ENCODE measurements around the gene MAPK7.

The MAPK7 gene

DNA sequence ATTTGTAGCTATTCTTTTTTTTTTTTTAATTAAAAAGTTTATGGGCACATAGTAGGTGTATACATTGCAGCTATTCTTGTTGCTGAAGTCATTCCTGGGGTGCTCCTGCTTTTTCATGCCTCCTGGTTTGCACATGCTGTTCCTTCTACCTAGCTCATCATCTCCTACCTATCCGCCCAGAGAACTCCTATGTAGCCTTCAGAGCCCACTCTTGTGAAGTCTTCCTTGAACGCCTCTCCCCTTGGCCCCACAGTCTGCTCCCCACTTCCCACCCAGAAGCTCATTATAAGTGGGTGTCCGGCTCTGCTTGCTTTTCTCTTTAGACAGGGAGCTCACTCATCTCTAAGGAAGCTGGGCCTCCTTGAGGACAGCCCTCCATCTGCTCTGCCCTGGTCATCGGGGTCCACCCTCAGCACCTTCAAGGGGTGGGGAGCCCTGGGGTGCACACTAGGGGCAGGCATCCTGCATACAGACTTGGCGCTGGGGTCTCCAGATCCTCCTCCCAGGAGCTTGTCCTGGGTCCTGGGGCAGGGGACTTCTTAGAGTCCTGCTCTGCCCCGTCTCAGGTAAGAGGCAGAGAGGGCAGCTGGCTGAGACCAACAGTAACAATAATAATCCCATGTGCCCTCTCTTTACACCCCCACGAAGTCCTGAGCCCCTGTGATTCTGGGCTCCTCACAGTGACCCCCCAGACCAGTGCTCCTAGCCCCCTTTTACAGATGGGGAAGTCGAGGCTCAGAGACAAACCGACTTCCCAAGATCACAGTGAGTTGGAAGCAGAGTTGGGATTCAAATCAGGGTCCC is 12.3 kb upstream of the MAPK7 start:
- Histone ChIP-seq H3K27me3 (peaks cover 32% of the 10 kb centered on the region), H3K4me3 (ENCODE audit: low read depth in 1 of 2, low read length in 1 of 2) (no peak overlapping the region), H3K4me1 (ENCODE audit: control insufficient read depth in 1 of 2, insufficient read depth in 1 of 2, low read depth in 1 of 2, low read length in 1 of 2) (peaks cover 14 to 26% of the 10 kb centered on the region in 2 experiments), H3K9me3 (no peaks in the 10 kb centered on the region), H3K36me3 (no peaks in the 10 kb centered on the region), H3K27ac (no peak overlapping the region)
- TF ChIP-seq, protein P1, sequence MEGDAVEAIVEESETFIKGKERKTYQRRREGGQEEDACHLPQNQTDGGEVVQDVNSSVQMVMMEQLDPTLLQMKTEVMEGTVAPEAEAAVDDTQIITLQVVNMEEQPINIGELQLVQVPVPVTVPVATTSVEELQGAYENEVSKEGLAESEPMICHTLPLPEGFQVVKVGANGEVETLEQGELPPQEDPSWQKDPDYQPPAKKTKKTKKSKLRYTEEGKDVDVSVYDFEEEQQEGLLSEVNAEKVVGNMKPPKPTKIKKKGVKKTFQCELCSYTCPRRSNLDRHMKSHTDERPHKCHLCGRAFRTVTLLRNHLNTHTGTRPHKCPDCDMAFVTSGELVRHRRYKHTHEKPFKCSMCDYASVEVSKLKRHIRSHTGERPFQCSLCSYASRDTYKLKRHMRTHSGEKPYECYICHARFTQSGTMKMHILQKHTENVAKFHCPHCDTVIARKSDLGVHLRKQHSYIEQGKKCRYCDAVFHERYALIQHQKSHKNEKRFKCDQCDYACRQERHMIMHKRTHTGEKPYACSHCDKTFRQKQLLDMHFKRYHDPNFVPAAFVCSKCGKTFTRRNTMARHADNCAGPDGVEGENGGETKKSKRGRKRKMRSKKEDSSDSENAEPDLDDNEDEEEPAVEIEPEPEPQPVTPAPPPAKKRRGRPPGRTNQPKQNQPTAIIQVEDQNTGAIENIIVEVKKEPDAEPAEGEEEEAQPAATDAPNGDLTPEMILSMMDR (IDR thresholded peaks at IDR 0.05): no peak

DNA sequence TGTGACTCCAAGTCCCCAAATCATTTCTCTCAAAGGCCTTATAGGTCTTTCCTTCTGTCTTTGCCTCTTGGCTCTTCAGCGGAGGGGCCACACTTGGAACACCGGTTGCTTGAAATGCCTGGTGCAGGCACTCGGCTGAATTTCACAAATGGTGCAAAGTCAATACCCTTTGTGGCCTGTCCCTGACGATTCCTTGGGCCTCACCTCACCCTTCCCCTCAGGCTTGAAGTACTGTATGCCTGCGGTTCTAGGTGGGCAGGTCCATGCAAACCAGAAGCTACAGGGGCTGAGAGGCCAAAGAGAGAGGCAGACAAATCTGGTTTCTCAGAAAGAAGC is 11.7 kb upstream of the MAPK7 start:
- Histone ChIP-seq H3K36me3 (no peaks in the 10 kb centered on the region), H3K9me3 (no peaks in the 10 kb centered on the region), H3K4me3 (ENCODE audit: low read depth in 1 of 2, low read length in 1 of 2) (no peak overlapping the region), H3K27me3 (peaks cover 31% of the 10 kb centered on the region), H3K27ac (no peak overlapping the region), H3K4me1 (ENCODE audit: control insufficient read depth in 1 of 2, insufficient read depth in 1 of 2, low read depth in 1 of 2, low read length in 1 of 2) (peaks cover 14 to 26% of the 10 kb centered on the region in 2 experiments)
- TF ChIP-seq, protein P1 (IDR thresholded peaks at IDR 0.05): no peak

DNA sequence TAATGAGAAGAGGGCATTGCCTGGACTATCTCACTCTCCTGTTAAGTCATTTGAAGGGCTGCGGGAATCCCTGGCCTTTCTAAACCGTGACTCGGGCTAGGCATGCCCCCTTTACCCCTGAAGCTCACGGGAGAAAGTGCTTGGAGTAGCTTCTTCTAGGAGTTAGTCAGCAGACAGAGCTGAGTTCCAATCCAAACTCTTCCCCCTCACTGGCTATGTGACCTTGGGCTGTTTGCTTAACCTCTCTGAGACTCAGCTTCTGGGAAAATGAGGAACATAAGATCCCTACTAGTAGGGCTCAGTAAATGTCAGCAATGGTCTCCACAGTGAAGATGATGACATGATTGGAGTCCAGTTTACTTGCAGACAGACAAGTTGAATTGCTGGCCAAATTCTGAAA is 10.1 kb upstream of the MAPK7 start:
- TF ChIP-seq, protein P1 (IDR thresholded peaks at IDR 0.05): no peak
- H3K4me1 ChIP-seq (ENCODE audit: control insufficient read depth in 1 of 2, insufficient read depth in 1 of 2, low read depth in 1 of 2, low read length in 1 of 2): peaks cover 7 to 11% of the 10 kb centered on the region in 2 experiments
- H3K9me3 ChIP-seq: no peaks in the 10 kb centered on the region
- no peak overlapping the region for H3K27ac ChIP-seq
- H3K27me3 ChIP-seq: peaks cover 30% of the 10 kb centered on the region
- H3K36me3 ChIP-seq: no peaks in the 10 kb centered on the region
- H3K4me3 ChIP-seq (ENCODE audit: low read depth in 1 of 2, low read length in 1 of 2): no peak overlapping the region

DNA sequence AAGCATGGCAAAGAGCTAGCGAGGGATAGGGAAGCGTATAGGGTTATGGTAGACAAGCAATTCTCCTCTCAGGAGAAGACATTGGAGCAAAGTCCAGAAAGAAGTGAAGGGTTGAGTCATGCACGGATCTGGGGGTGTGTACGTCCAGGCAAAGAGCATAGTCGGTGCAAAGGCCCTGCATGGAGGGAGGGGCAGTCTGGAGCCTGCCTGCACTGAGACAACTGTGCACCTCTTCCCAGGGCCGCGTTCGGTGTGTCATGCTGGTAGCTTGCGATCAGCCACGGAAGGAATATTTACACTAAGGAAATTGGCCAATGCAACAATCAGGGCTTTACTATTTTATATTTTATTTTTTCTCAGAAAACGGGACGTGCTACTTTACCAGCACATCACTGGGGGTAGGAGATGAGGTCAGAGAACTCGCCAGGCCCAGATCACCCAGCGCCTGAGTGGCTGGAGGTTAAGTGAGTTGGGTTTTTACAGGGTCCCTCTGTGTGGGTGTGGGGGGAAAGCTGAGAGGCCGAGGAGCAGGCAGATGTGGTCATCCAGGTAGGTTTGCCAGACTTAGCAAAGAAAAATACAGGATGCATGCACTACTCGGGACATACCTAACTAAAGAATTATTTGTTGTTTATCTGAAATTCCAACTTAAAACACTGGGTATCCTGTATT is 9.1 kb upstream of the MAPK7 start:
- Histone ChIP-seq H3K36me3 (no peaks in the 10 kb centered on the region), H3K4me1 (ENCODE audit: control insufficient read depth in 1 of 2, insufficient read depth in 1 of 2, low read depth in 1 of 2, low read length in 1 of 2) (peaks cover 7 to 11% of the 10 kb centered on the region in 2 experiments), H3K27me3 (peaks cover 22% of the 10 kb centered on the region), H3K9me3 (no peaks in the 10 kb centered on the region), H3K4me3 (ENCODE audit: low read depth in 1 of 2, low read length in 1 of 2) (no peak overlapping the region), H3K27ac (no peak overlapping the region)
- TF ChIP-seq, protein P1 (IDR thresholded peaks at IDR 0.05): no peak

DNA sequence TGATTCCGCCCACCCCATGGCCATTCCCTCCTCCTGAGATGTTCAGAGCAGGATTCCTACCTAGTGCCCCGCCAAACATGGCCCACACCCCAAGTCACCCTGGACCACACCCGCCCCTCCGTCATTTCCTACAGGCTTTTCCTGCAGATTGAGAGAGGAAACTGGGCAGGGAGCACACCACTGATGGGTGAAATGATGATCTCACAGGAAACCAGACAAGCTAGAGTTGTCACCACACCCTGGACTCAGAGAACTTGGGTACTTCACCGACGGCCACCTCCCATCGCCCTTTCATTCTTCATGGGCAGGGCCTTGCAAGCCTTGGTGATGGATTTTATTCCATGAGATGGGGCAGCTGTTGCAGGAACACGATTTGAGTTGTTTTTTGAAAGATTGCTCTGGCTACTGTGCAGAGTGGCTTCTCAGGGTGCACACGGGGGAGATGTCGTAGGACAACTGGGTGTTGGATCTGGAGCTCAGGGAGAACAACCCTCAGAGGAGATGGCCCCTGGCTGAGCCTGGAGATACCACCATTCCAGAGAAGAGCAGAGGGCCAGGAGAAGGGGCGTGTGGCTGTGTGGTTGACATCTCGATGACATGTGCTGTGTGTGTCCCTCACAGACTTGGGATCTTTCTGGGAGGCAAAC is 8.3 kb upstream of the MAPK7 start:
- Histone ChIP-seq H3K27me3 (peaks cover 22% of the 10 kb centered on the region), H3K4me3 (ENCODE audit: low read depth in 1 of 2, low read length in 1 of 2) (no peak overlapping the region), H3K27ac (no peak overlapping the region), H3K9me3 (no peaks in the 10 kb centered on the region), H3K4me1 (ENCODE audit: control insufficient read depth in 1 of 2, insufficient read depth in 1 of 2, low read depth in 1 of 2, low read length in 1 of 2) (peaks cover 7 to 11% of the 10 kb centered on the region in 2 experiments), H3K36me3 (no peaks in the 10 kb centered on the region)
- TF ChIP-seq, protein P1 (IDR thresholded peaks at IDR 0.05): no peak
